ENCODE measurements around the gene AUTS2. TPM values are rescaled to one million over a fixed set of nuclear protein-coding genes. Genes with fewer than 3 reads are reported as not detected.

AUTS2 gene
- total and polyA plus RNA-seq, 2 donors (not counting 1 experiment from before 2014, with no cell fraction given): 0.60 to 9.1 TPM

- DNase-seq (ENCODE audit: low read depth in 2 of 2): no peak
- H3K27ac ChIP-seq (ENCODE audit: insufficient read depth, low read length): no peak overlapping the region
- no peaks in the 10 kb centered on the region for H3K9me3 ChIP-seq (ENCODE audit: control insufficient read depth, insufficient read depth, low read depth, low read length)
- H2AFZ ChIP-seq (ENCODE audit: low read length): no peak overlapping the region
- no peak overlapping the region for H3K9ac ChIP-seq (ENCODE audit: insufficient read depth, low read length)
- H3K36me3 ChIP-seq (ENCODE audit: control insufficient read depth, insufficient read depth, low read length): no peaks in the 10 kb centered on the region
- no peaks in the 10 kb centered on the region for H3K27me3 ChIP-seq (ENCODE audit: control insufficient read depth, insufficient read depth, low read length)
- no peak overlapping the region for H3K4me3 ChIP-seq (replicated peaks in 1 of 4; ENCODE audit: control extremely low read depth in 1 of 4, insufficient read depth in 1 of 4, low read depth in 3 of 4, low read length in 4 of 4)
- no peaks in the 10 kb centered on the region for H3K4me1 ChIP-seq (ENCODE audit: control insufficient read depth, extremely low read depth, insufficient read depth, low read length)
- H3K79me2 ChIP-seq (ENCODE audit: control insufficient read depth, insufficient read depth, low read length): no peaks in the 10 kb centered on the region
- no peak for TF ChIP-seq CTCF (conservative IDR thresholded peaks at IDR 0.05 in 1 of 2, IDR thresholded peaks at IDR 0.05 in 1 of 2; ENCODE audit: low read depth in 1 of 2, low read length in 2 of 2)
- TF ChIP-seq EZH2 (IDR thresholded peaks at IDR 0.05; ENCODE audit: low read length, missing control alignments): no peak
- no peak overlapping the region for H3K4me2 ChIP-seq (ENCODE audit: extremely low read depth, insufficient read depth, low read length)
- no peaks in the 10 kb centered on the region for H4K20me1 ChIP-seq (ENCODE audit: control insufficient read depth, extremely low read depth, insufficient read depth, low read length)
These were observed 1026.3 kb downstream of the AUTS2 start for GRCh38 chr7:70624500-70625103.

GRCh38 chr7:70627461-70627860, 1029.2 kb downstream of the AUTS2 start:
- H4K20me1 ChIP-seq (ENCODE audit: control insufficient read depth, extremely low read depth, insufficient read depth, low read length): no peaks in the 10 kb centered on the region
- H3K27ac ChIP-seq (ENCODE audit: insufficient read depth, low read length): no peak overlapping the region
- H3K36me3 ChIP-seq (ENCODE audit: control insufficient read depth, insufficient read depth, low read length): no peaks in the 10 kb centered on the region
- H3K79me2 ChIP-seq (ENCODE audit: control insufficient read depth, insufficient read depth, low read length): no peaks in the 10 kb centered on the region
- H2AFZ ChIP-seq (ENCODE audit: low read length): no peak overlapping the region
- H3K4me3 ChIP-seq (replicated peaks in 1 of 4; ENCODE audit: control extremely low read depth in 1 of 4, insufficient read depth in 1 of 4, low read depth in 3 of 4, low read length in 4 of 4): no peak overlapping the region
- no peaks in the 10 kb centered on the region for H3K27me3 ChIP-seq (ENCODE audit: control insufficient read depth, insufficient read depth, low read length)
- no peak overlapping the region for H3K4me2 ChIP-seq (ENCODE audit: extremely low read depth, insufficient read depth, low read length)
- H3K9me3 ChIP-seq (ENCODE audit: control insufficient read depth, insufficient read depth, low read depth, low read length): no peaks in the 10 kb centered on the region
- TF ChIP-seq EZH2 (IDR thresholded peaks at IDR 0.05; ENCODE audit: low read length, missing control alignments) (no peak), CTCF (conservative IDR thresholded peaks at IDR 0.05 in 1 of 2, IDR thresholded peaks at IDR 0.05 in 1 of 2; ENCODE audit: low read depth in 1 of 2, low read length in 2 of 2) (no peak)
- DNase-seq (ENCODE audit: low read depth in 2 of 2): no peak
- no peak overlapping the region for H3K9ac ChIP-seq (ENCODE audit: insufficient read depth, low read length)
- H3K4me1 ChIP-seq (ENCODE audit: control insufficient read depth, extremely low read depth, insufficient read depth, low read length): no peaks in the 10 kb centered on the region

GRCh38 chr7:70630440-70630817, 1032.2 kb downstream of the AUTS2 start:
- H3K27me3 ChIP-seq (ENCODE audit: control insufficient read depth, insufficient read depth, low read length): no peaks in the 10 kb centered on the region
- H3K79me2 ChIP-seq (ENCODE audit: control insufficient read depth, insufficient read depth, low read length): no peaks in the 10 kb centered on the region
- no peak overlapping the region for H2AFZ ChIP-seq (ENCODE audit: low read length)
- no peak overlapping the region for H3K9ac ChIP-seq (ENCODE audit: insufficient read depth, low read length)
- no peak overlapping the region for H3K27ac ChIP-seq (ENCODE audit: insufficient read depth, low read length)
- no peaks in the 10 kb centered on the region for H4K20me1 ChIP-seq (ENCODE audit: control insufficient read depth, extremely low read depth, insufficient read depth, low read length)
- TF ChIP-seq EZH2 (IDR thresholded peaks at IDR 0.05; ENCODE audit: low read length, missing control alignments) (no peak), CTCF (conservative IDR thresholded peaks at IDR 0.05 in 1 of 2, IDR thresholded peaks at IDR 0.05 in 1 of 2; ENCODE audit: low read depth in 1 of 2, low read length in 2 of 2) (no peak)
- no peaks in the 10 kb centered on the region for H3K36me3 ChIP-seq (ENCODE audit: control insufficient read depth, insufficient read depth, low read length)
- H3K4me3 ChIP-seq (replicated peaks in 1 of 4; ENCODE audit: control extremely low read depth in 1 of 4, insufficient read depth in 1 of 4, low read depth in 3 of 4, low read length in 4 of 4): no peak overlapping the region
- no peaks in the 10 kb centered on the region for H3K9me3 ChIP-seq (ENCODE audit: control insufficient read depth, insufficient read depth, low read depth, low read length)
- DNase-seq (ENCODE audit: low read depth in 2 of 2): peak in 1 of 2 donors; percentile 8
- H3K4me1 ChIP-seq (ENCODE audit: control insufficient read depth, extremely low read depth, insufficient read depth, low read length): no peaks in the 10 kb centered on the region
- peak overlapping the region; percentile 59 for H3K4me2 ChIP-seq (ENCODE audit: extremely low read depth, insufficient read depth, low read length)
